Nasal cavity respiratory epithelium epithelial cell of viscerocranial mucosa (primary cell): ENCODE data around the gene FKBP11. TPM values are rescaled to one million over a fixed set of nuclear protein-coding genes. Genes with fewer than 3 reads are reported as not detected.

Source experiments
- total RNA-seq: library from RNA; depleted of rRNA; stranded (reverse); fragments of >200 nt; gene quantifications from 2 replicates; pipeline ENCODE4 v1.2.3, GENCODE V29; 2014

FKBP11 gene
- 6.2 and 20.5 TPM in 2 replicates for total RNA-seq

DNA sequence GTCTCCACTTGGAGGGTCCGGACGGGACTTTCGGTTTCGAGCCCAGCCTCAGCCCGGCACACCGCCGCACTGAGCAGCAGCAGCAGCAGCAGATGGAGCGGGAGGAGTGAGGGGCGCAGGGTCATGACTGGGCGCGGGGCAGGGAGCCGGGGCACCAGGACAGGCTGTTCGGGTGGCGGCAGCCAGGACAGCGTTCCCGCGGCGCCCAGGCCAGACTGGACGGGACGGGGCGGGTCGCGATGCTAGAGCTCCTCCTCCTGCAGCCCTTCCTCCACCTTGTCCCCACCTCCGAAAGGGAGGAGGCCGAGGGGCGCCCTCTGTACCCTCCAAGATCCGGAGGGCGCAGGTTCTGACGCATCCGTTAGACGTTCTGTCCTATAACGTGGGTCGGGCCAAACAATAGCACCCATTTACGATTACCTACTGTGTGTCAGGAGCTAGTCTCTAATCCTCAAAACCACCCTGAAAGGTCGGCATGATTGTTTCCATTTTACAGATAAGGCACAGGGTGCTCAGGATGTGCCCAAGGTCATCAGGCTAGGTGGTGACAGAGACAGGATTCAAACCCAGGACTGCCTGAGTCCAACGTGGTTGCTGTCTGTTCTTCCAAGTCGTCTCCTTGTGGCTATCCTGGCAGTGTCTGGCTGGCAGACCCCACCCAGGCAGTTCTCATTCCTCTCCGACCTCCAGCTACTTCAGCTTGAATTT lies at the start of gene FKBP11:
TSS of gene FKBP11 (minus strand) at position 189 of the 708 bp plus-strand sequence. CDS start at position 125, 64 bp downstream.

GRCh38 chr12:48957141-48958048 lies 32.1 kb upstream of the FKBP11 start, which contains the start of gene ARF3:
Gene ARF3, minus strand, starts transcription at chr12:48957487. Its CDS starts 16,392 bp downstream, at chr12:48941095.

Other genes starting within 250 kb of the FKBP11 start
- gene KANSL2, start 243.3 kb downstream of the FKBP11 start, total RNA-seq = 61.7 and 87.1 TPM in 2 replicates
- gene CCNT1, start 208.8 kb downstream of the FKBP11 start, total RNA-seq = 38.9 and 42.0 TPM in 2 replicates
- 19.1 and 38.7 TPM in 2 replicates for gene ADCY6, start 136.4 kb downstream of the FKBP11 start, total RNA-seq
- 7.5 and 19.0 TPM in 2 replicates for gene CACNB3, start 107.0 kb downstream of the FKBP11 start, total RNA-seq
- 67.0 and 95.1 TPM in 2 replicates for gene DDX23, start 73.3 kb downstream of the FKBP11 start, total RNA-seq
- 0.78 and 4.1 TPM in 2 replicates for gene RND1, start 59.6 kb downstream of the FKBP11 start, total RNA-seq
- 30.8 and 46.3 TPM in 2 replicates for gene ARF3, start 32.0 kb upstream of the FKBP11 start, total RNA-seq
- 0.07 TPM in 1 of 2 replicates, not detected in the other for gene WNT10B, start 46.2 kb upstream of the FKBP11 start, total RNA-seq
- gene WNT1, start 52.8 kb upstream of the FKBP11 start, total RNA-seq = not detected in 2 replicates
- gene DDN, start 73.9 kb upstream of the FKBP11 start, total RNA-seq = 0.28 and 0.68 TPM in 2 replicates
- gene PRKAG1, start 93.3 kb upstream of the FKBP11 start, total RNA-seq = 50.8 and 62.2 TPM in 2 replicates
- 24.9 and 107 TPM in 2 replicates for gene KMT2D, start 135.3 kb upstream of the FKBP11 start, total RNA-seq
- 0.36 and 1.0 TPM in 2 replicates for gene RHEBL1, start 144.5 kb upstream of the FKBP11 start, total RNA-seq
- gene DHH, start 169.3 kb upstream of the FKBP11 start, total RNA-seq = under 0.01 TPM in 1 of 2 replicates, not detected in the other
- gene LMBR1L, start 185.4 kb upstream of the FKBP11 start, total RNA-seq = 27.7 and 31.8 TPM in 2 replicates
- 114 and 181 TPM in 2 replicates for gene TUBA1B, start 205.9 kb upstream of the FKBP11 start, total RNA-seq